ENCODE data around the gene SH2D5.
A peak's percentile ranks its signal among the peaks of the same experiment; 100 is the strongest.

Gene SH2D5

GRCh38 chr1:20711285-20712214 is 21.0 kb downstream of the SH2D5 start:
- no peak for DNase-seq

GRCh38 chr1:20710469-20711284 is 21.8 kb downstream of the SH2D5 start:
- DNase-seq = no peak

DNA sequence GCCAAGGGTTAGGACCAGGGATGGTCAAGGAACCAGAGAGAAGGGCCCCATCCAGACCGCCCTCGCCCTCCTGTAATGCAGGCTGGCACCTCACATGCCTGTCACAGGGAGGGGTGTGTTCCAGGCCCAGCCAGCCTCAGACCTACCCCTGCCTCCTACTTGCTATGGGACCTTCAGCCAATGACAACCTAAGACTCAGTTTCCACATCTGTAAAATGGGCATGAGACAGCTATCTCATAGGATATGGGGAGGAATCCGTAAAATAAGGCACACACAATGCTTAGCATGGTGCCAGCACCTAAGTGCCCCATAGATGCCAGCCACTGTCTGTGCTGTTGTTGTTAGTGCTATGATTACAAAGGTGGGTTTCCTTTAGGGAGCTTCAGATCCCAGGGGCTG is 22.6 kb downstream of the SH2D5 start:
- no peak for DNase-seq

DNA sequence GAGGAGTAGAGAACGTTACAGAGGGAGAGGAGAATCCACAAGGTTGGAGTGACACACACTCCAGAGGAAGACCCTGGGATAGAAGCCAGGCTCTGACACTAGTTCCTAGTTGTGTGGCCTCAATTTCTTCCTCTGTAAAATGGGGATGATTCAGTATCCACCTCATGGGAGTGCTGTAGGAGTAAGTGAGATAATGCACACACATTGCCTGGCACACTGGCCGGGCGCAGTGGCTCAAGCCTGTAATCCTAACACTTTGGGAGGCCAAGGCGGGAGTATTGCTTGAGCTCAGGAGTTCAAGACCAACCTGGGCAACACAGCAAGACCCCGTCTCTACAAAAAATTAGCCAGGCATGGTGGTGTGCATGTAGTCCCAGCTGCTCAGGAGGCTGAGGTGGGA is 23.6 kb downstream of the SH2D5 start:
- DNase-seq = no peak

GRCh38 chr1:20708057-20708456 is 24.4 kb downstream of the SH2D5 start:
- DNase-seq = no peak

DNA sequence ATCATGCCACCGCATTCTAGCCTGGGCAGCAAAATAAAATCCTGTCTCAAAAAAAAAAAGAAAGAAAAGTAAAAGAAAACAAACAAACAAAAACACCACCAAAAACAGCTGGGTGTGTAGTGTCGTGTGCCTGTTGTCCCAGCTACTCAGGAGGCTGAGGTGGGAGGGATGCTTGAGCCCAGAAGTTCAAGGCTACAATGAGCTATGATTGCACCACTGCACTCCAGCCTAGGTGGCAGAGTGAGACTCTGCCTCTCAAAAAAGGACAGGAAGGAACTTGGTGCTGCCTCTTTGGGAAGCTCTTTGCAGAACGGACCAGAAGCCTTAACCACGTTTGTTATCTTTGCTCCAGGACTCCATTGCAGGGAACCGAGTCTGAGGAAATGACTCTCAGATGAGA is 25.7 kb downstream of the SH2D5 start:
- no peak for DNase-seq

DNA sequence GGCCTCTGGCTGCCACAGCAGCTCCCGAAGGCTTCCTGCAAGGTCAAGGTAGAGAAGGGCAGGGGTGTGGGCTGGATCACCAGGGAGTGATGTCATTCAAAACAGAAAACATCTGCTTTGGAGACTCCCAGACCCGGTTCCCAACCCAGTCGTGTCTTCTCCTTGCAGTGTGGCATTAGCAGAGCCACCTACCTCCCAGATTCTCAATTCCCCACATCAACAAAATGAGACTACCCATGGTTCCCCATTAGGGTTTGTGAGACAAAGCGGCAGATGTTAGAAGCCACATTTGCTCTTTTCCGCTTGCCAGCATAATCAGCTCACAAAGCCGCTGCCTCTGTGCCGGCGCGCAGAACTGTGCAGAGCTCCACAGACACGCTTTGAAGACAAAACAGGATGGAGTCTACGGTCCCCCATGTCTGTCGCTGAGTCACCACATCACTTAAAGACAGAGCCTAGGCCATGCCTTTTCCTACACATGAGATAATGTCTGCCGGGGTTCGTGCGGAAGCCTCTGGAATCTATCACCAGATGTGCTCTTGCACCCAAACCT is 27.2 kb downstream of the SH2D5 start:
- DNase-seq = no peak

DNA sequence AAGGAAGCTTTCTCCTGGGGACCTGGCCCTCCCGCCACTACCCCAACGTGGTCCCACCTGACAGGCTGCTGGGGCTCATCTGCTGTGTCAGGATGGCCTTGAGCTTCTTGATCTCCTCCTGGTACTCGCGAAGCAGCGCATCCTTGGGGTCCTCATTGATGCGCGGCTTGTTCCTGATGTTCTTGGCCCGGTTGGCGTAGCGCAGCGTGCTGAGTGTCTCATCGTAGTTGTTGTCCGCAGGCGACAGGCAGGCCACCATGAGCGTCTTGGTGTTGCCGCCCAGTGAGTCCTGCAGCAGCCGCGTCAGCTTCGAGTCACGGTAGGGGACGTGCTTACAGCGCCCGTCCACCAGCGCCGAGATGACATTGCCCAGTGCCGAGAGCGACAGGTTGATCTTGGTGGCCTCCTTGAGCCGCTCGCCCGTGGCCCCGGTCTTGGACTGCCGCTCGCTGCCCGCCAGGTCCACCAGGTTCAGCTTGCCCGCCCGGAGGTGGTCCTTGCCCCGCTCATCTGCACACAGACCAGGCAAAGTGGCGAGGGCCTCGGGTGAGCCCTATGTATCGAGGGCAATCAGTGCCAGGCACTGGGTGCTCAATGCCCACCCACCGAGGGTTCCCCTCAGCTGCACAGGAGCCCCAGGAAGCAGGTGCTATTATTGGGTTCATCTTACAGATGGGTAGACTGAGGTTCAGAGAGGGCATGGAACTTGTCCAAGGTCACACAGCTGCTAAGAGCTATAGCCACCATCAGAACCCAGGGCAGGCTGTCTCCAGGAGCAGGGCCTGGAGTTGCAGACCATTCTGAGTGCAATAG is 27.9 kb downstream of the SH2D5 start:
- no peak for DNase-seq

- DNase-seq = no peak
Observed at GRCh38 chr1:20703124-20703756, 29.3 kb downstream of the SH2D5 start.

- DNase-seq = no peak
Observed at GRCh38 chr1:20702416-20702815, 30.1 kb downstream of the SH2D5 start.

DNA sequence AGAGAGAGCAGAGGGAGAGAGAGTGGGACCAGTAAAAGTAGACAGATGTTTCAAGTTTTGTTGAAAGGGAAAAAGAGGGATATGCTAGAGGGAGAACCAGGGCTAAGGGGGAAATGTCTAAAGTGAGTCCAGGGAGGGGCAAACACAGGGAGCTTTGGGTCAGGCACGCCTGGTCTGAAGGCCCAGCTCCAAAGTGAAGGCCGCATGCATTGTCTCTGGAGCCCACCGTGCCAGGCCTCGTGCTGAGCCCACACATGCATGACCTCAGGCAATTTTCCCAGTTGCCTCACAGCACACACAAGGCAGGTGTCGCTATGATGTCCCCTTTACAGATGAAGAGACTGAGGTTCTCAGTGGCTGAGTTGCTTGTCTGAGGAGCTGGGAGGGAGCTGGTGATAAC is 30.7 kb downstream of the SH2D5 start:
- no peak for DNase-seq

GRCh38 chr1:20701446-20701845 is 31.1 kb downstream of the SH2D5 start:
- no peak for DNase-seq

GRCh38 chr1:20700636-20701215 is 31.8 kb downstream of the SH2D5 start:
- DNase-seq = no peak

DNA sequence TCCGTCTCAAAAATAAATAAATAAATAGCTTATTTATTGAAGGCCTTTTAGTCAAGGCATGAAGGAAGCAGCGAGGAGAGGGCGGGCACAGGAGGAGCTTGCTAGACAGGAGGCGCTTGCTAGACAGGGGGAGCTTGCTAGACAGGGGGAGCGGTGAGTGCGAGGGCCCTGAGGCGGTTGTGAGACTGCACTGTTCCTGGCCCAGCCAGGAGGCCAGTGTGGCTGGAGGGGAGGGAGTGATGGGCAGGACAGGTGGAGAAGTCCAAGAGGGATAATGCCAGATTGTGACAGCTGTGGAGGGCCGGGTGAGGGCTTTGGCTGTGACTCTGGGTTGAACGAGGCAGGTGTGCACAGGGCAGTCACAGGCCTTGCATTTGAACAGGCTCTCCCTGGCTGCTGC is 32.9 kb downstream of the SH2D5 start:
- DNase-seq = no peak

DNA sequence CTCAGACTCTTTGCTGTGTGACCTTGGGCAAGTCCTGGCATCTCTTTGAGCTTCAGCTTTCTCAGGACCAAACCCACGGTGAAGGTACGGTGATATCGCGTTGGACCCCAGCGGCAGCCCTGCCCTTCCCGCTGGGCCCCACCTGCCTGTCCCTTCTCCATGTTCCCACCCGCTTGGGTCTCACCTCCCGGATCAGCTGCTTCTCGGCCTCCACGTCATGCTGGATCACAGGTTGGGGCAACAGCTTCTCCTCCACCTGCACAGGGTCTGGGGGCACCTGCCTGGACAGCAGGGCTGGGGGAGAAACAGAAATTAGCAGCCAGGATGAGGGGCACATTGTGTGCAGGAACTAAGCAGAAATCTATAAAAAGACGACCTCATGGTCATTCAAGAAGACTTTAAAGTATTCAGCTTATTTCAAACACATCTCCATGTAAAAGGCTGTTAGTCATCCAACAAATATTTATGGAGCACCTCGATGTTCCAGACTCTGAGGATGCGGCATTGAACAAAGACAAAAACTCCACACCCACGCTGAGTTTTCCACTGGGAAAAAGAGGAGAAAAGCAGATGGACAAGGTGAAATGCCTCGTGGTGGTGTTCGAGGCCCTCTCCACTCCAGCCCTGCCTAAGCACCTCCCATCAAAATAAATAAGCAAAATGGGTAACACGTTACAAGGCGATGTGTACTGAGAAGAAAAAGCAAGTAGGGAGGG is 34.1 kb downstream of the SH2D5 start:
- DNase-seq = no peak

DNA sequence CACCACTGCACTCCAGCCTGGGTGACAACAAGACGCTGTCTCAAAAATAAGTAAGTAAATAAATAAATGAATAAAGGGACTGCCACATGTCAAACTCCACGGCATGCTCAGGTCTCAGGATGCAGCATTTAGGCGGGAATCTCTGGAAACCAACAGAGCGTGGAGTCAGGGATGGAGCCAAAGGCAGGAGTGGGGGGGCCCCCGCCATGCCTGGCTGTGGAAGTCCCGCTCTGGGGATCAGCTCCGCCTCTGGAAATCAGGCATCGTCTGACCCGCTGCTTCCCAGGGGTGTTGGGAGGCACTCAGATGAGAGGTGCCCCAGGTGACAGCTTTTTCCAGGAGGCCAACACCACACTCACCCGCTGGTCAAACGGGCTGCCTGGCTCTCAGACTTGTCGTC is 34.9 kb downstream of the SH2D5 start:
- DNase-seq = no peak

DNA sequence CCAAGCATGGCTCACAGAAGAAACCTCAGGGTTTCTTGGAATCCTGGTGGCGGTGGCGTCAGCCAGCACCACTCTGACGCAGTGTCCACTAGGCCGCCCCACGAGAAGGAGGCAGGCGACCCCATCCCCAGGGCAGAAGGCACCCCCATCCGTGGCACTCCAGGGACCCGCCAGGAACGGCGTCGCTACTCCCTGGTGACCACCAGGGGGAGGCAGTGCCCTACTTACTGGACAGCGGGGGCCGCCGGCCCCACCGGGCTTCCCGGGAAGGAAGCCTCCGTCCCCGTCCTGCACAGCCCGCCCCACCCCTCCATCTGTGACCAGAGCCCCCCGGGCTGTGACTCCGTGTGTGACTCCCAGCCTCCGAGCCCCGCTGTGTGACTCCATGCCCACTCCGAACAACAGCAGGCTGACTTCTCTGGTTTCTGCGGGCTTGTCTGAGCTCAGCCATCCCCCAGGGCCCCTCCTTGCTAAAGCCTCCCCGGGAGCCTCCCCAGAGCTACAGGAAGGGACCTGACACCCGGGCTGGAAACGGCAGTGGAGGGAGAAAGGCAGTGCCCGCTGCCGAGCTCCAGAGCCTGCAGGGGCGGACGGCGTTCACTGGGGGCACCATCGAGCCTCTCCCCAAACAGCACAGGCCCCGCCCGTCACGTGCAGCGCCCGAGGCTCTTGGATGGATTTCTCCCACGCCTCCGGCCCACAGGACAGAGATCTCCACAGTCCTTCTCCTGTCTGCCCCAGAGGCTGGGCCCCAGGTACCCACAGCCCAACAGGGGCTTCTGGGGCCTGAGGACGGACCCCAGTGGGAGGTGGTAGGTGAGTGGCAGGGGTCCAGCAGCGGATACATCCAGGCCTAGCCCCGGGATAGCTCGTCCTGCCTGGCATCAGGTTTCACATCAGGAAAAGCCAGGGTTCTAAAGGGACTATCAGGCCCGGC is 35.8 kb downstream of the SH2D5 start:
- DNase-seq = peak; percentile 67

GRCh38 chr1:20695515-20695914 is 37.0 kb downstream of the SH2D5 start:
- DNase-seq = no peak

DNA sequence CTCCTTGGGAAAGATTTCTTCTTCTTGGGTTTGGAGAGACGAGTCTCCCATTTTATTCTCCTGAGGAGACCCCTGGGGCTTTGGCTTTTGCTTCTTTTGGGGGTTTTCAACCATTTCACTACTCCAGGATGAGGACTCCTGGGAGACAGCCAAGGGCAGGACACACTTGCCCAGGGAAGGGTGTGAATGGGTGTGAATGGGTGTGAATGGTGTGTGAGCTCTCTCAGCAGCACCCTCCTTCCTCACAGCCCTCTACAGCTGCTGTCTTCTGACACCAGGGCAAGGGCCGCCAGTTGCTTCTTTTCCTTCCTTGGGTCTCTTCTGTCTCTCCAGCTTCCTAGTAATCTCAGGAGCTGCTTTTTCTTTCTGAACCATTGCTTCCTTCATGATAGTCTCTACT is 38.9 kb downstream of the SH2D5 start:
- no peak for DNase-seq

DNA sequence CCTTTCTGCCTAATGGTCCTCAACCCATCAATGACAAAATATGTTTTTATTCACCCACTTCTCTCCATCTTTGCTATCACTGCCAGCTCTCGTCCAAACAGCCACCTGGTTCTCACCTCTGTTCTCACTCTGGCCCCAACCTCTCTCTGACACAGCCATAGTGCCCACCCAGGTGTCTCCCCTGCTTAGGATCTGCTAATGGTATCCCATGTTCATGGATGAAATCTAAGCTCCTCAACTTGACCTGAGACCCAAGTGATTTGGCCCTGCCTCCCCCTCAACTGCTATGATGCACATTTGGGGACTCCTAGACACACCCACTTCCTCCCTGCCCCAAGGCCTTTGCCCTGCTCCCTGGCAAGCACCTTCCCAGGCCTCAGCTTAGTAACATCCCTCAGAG is 40.6 kb downstream of the SH2D5 start:
- DNase-seq = no peak

Data from CD4-positive, alpha-beta T cell treated with Interleukin-21 for 1 hour (primary cell).